Measurements from ENCODE around the gene IL17C.

IL17C gene

GRCh38 chr16:88627531-88628411 lies 10.6 kb upstream of the IL17C start:
- DNase-seq (ENCODE audit: low read depth), result no peak

GRCh38 chr16:88628512-88628974 lies 9.8 kb upstream of the IL17C start:
- no peak for DNase-seq (ENCODE audit: low read depth)

DNA sequence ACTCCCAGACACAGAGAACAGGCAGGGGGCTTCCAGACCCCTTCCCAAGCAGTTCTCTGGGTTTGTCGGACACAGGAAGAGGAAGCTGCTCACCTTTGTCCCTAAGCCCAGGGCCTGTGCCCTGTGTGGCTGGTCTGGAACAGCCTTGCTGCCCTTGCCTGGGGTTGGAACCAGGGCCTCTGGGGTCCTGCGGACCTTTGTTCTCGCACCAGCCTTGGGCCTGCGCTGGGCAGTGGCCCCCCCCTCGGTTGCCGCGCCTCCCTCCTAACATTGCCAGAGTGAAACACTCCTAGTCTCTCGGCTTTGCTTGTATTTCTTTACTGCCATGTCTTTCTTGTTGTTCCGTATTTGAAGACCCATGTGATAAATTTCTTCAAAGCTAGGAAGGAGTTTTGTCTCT lies 8.5 kb upstream of the IL17C start:
- DNase-seq (ENCODE audit: low read depth), result no peak

GRCh38 chr16:88630433-88630832 lies 7.9 kb upstream of the IL17C start:
- no peak for DNase-seq (ENCODE audit: low read depth)

DNA sequence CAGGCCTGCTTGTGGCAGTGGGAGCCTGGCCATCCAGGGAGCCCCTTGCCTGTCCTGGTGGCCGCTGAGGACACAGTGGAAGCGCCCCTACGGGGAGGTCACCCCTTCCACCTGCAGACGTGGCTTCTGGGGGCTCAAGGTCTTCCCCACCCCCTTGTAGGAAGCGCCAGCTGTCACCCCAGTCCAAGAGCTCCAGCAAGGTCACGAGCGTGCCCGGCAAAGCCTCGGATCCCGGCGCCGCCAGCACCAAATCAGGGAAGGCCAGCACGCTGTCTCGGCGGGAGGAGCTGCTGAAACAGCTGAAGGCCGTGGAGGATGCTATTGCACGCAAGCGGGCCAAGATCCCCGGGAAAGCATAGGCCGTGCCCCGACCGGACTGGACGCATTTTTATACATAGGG lies 7.4 kb upstream of the IL17C start:
- no peak for DNase-seq (ENCODE audit: low read depth)

GRCh38 chr16:88631384-88631783 lies 7.0 kb upstream of the IL17C start:
- DNase-seq (ENCODE audit: low read depth), result no peak

GRCh38 chr16:88631920-88632586 lies 6.3 kb upstream of the IL17C start:
- no peak for DNase-seq (ENCODE audit: low read depth)

GRCh38 chr16:88632587-88632930 lies 5.8 kb upstream of the IL17C start:
- DNase-seq (ENCODE audit: low read depth), result no peak

DNA sequence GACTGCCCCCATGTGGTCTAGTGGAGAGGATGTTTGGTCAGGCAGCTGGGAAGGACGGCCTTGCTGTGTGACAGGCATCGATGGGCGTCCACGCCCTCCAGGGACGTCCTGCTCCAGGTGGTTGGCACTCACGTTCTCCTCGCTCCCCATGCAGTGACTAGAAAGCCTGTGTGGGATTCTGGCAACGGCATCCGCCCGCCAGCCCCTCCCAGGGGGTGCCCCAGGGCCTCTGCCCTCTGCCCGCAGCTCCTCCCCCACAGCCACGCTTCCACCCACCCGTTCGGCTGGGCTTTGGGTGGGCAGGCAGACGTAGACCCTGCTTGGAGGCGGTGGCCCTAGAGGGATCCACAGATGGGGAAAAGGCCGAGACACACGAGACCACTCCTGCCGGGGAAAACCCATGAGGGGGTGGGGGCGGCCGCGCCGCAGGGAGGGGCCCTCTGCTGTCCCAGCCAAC lies 4.7 kb upstream of the IL17C start:
- DNase-seq (ENCODE audit: low read depth), result no peak

GRCh38 chr16:88634141-88634993 lies 4.0 kb upstream of the IL17C start:
- DNase-seq (ENCODE audit: low read depth), result no peak

DNA sequence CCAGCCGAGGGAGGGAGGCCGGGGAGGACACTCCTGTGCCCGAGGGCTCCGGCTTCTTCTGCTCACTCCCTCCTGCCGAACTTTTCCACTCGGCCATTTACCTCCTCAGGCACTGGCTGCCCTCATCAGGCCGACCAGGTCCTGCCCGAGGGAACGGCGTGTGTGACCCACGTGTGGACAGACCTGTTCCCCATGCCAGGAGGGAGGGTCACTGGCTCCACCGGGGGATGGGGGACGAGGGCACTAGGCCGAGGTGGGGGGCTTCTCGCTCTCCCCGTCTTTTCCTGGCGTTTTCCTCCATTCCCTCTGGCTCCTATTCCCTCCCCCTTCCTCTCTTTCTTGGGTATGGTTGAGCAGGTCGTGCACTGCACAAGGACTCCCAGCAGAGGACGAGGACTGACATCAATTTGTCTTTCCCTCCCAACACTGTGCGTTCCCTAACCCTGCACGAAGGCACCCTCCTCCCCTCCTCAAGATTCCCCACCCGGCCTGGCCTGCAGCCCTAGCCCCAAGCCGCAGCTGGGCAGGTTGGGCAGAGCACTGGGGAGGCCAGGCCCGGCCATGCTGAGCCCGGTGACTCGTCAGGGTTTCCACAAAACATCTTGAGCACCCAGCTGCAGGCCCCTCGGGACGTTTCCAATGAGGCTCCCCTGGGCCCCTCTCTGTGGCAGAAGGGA lies 3.2 kb upstream of the IL17C start:
- no peak for DNase-seq (ENCODE audit: low read depth)

- no peak for DNase-seq (ENCODE audit: low read depth)
Observed at GRCh38 chr16:88635671-88636319, 2.6 kb upstream of the IL17C start.

- DNase-seq (ENCODE audit: low read depth), result no peak
Observed at GRCh38 chr16:88636488-88637265, 1.7 kb upstream of the IL17C start.

DNA sequence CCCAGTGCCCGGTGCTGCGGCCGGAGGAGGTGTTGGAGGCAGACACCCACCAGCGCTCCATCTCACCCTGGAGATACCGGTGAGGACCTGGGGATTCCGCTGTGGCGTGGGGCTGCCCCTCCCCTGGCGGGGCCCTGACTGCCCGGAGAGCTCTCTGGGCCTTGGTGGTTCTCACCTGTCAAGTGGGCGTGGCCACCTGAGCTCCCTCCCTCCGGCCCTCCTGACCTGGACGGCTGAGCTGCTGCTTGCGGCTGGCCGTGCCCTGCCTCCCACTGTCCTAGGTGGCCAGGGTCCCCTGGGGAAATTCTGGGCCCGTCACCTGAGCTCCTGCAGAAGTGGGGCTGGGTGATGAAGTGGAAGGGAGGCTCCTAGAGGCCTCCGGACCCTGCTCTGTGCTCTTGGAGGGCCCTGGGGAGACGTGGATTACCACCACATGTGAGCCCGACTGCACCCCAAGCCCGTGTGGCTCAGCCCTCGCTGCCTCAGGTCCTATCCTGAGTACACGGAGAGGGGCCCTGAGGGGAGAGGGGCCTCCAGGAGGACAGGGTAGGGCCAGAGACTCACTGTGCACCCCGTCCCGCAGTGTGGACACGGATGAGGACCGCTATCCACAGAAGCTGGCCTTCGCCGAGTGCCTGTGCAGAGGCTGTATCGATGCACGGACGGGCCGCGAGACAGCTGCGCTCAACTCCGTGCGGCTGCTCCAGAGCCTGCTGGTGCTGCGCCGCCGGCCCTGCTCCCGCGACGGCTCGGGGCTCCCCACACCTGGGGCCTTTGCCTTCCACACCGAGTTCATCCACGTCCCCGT lies 1.1 kb downstream of the IL17C start:
- DNase-seq (ENCODE audit: low read depth), result no peak

DNA sequence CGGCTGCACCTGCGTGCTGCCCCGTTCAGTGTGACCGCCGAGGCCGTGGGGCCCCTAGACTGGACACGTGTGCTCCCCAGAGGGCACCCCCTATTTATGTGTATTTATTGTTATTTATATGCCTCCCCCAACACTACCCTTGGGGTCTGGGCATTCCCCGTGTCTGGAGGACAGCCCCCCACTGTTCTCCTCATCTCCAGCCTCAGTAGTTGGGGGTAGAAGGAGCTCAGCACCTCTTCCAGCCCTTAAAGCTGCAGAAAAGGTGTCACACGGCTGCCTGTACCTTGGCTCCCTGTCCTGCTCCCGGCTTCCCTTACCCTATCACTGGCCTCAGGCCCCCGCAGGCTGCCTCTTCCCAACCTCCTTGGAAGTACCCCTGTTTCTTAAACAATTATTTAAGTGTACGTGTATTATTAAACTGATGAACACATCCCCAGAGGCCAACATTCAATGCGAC lies 1.7 kb downstream of the IL17C start:
- no peak for DNase-seq (ENCODE audit: low read depth)

GRCh38 chr16:88640498-88641247 lies 2.3 kb downstream of the IL17C start:
- DNase-seq (ENCODE audit: low read depth), result no peak

- no peak for DNase-seq (ENCODE audit: low read depth)
Observed at GRCh38 chr16:88642881-88643643, 4.7 kb downstream of the IL17C start.

GRCh38 chr16:88643644-88643932 lies 5.2 kb downstream of the IL17C start:
- DNase-seq (ENCODE audit: low read depth), result no peak

Data from stromal cell of bone marrow (primary cell).